Lung (tissue), 16 donors: ENCODE measurements around the gene RPGR. TPM values are rescaled to one million over a fixed set of nuclear protein-coding genes. Genes with fewer than 3 reads are reported as not detected.

ENCODE experiments used
- ATAC-seq: fragments of 200-7000 bp; cut with Tn5 transposase; one replicate; pipeline ENCODE4 v1.9.1; 2020; ENCODE audit warnings: moderate number of reproducible peaks; ENCODE audit not compliant: insufficient read depth, low FRiP score
- DNase-seq, 3 donors: peaks; one replicate each; pipeline ENCODE4 v3.0.0-alpha.2; 2013 to 2017
- H3K27ac ChIP-seq, 2 donors: one replicate each; pipeline ENCODE4 v1.5.1; 2013; ENCODE audit warnings: mild to moderate bottlenecking in 2 of 2, moderate library complexity in 2 of 2, control low read depth in 1 of 2, inconsistent platforms in 1 of 2, low read depth in 1 of 2, low read length in 1 of 2
- H3K27me3 ChIP-seq, 3 donors: one replicate each; pipeline ENCODE4 v1.5.1; 2013; ENCODE audit warnings: low read length in 2 of 3; ENCODE audit not compliant: control insufficient read depth in 3 of 3, insufficient read depth in 3 of 3
- H3K36me3 ChIP-seq, 4 donors: one replicate each; pipeline ENCODE4 v1.5.1; 2013; ENCODE audit warnings: low read length in 4 of 4, mild to moderate bottlenecking in 1 of 4, moderate library complexity in 1 of 4; ENCODE audit not compliant: control insufficient read depth in 4 of 4, insufficient read depth in 4 of 4
- H3K4me1 ChIP-seq, 5 donors: one replicate each; pipeline ENCODE4 v1.5.1; 2013; ENCODE audit warnings: low read length in 5 of 5, mild to moderate bottlenecking in 2 of 5, moderate library complexity in 1 of 5; ENCODE audit not compliant: control insufficient read depth in 5 of 5, insufficient read depth in 5 of 5
- H3K4me3 ChIP-seq: one replicate; pipeline ENCODE4 v1.5.1; 2013; ENCODE audit warnings: mild to moderate bottlenecking, control low read depth, moderate library complexity
- H3K9ac ChIP-seq, 2 donors: one replicate each; pipeline ENCODE4 v1.5.1; 2013; ENCODE audit warnings: low read length in 2 of 2, control low read depth in 1 of 2; ENCODE audit not compliant: insufficient read depth in 1 of 2
- H3K9me3 ChIP-seq, 4 donors: one replicate each; pipeline ENCODE4 v1.5.1; 2013; ENCODE audit warnings: low read length in 3 of 4, mild to moderate bottlenecking in 1 of 4, moderate library complexity in 1 of 4; ENCODE audit not compliant: control insufficient read depth in 4 of 4, insufficient read depth in 3 of 4
- CTCF ChIP-seq: IDR thresholded peaks from 2 replicates; pipeline ENCODE4 v1.5.1; 2012; ENCODE audit warnings: mild to moderate bottlenecking; ENCODE audit errors: control extremely low read depth, extremely low read depth
- WGBS, 2 donors: extraction: QIAGEN DNeasy Blood & Tissue Kit; methylation state at CpG; one replicate each; pipeline ENCODE4 v1.1.7; 2013; 5-methylcytosine and 5-hydroxymethylcytosine counted together
- long read RNA-seq, 5 donors: transcript quantifications; one replicate each; lab custom pipeline, GENCODE V29; 2026
- polyA plus RNA-seq, 2 donors: library from polyadenylated mRNA; stranded (reverse); fragments of 200-250 nt; gene quantifications; one replicate each; pipeline ENCODE4 v1.2.1, GENCODE V29; 2013
- total RNA-seq, 2 donors: library from RNA; depleted of rRNA in 1 of 2; stranded (reverse); fragments of >200 nt in 1 of 2; gene quantifications; one replicate each; pipeline ENCODE4 v1.2.1, GENCODE V29; 2014 to 2021
- donor health status: control.
- donor health status: control.
- donor health status: Bipolar disorder and iron deficiency.
- donor health status: healthy.
- donor health status: DM: yes; HTN: yes; CAD: no.

Gene RPGR
- total RNA-seq (10 to 100 TPM; 28.0 to 60.2 TPM), polyA plus RNA-seq (10 to 100 TPM; 17.6 to 27.1 TPM)
- long read RNA-seq, donor 1, partial matches to known transcripts, result 0 of 3 reads
- long read RNA-seq, donor 1, other reads (novel, unspliced or antisense), result 0 of 3 reads
- long read RNA-seq, donor 2, result 0 reads
- long read RNA-seq, donor 3, partial matches to known transcripts, result 0 of 3 reads
- long read RNA-seq, donor 3, other reads (novel, unspliced or antisense), result 0 of 3 reads
- long read RNA-seq, donor 4, result 0 reads
- long read RNA-seq, donor 5, transcript RPGR-207 (2 exons, 1,047 nt), result major isoform, 6 of 6 reads
- long read RNA-seq, donor 5, partial matches to known transcripts, result 0 of 6 reads
- long read RNA-seq, donor 5, other reads (novel, unspliced or antisense), result 0 of 6 reads

GRCh38 chrX:38327007-38327774, at the start of gene RPGR:
TSS of gene RPGR (minus strand) at chrX:38327509. CDS start at chrX:38327367, 142 bp downstream.
- peaks cover 0 to 4% (median 0%) of the 10 kb centered on the region in 4 donors for H3K9me3 ChIP-seq
- H3K27me3 ChIP-seq, result peaks cover 4 to 8% (median 5%) of the 10 kb centered on the region in 3 donors
- peak within 1 kb of the TSS; percentile 43 for H3K4me3 ChIP-seq
- ATAC-seq, result peak; percentile 95
- peaks cover 0 to 4% (median 0%) of the 10 kb centered on the region in 5 donors for H3K4me1 ChIP-seq
- H3K27ac ChIP-seq, result peak within 1 kb of the TSS; percentile 90 to 94
- peak within 1 kb of the TSS; percentile 54 to 56 for H3K9ac ChIP-seq
- TF ChIP-seq CTCF, result peak; percentile 56
- WGBS, 2 donors, result 0 to 32% methylated on average over 58 to 67 of the region's 67 CpGs
- DNase-seq, result peak; percentile 96
- H3K36me3 ChIP-seq, result no peaks in the 10 kb centered on the region

GRCh38 chrX:38376747-38377146, 49.4 kb upstream of the RPGR start:
- H3K4me3 ChIP-seq, result no peak overlapping the region
- peaks cover 0 to 3% (median 0%) of the 10 kb centered on the region in 4 donors for H3K9me3 ChIP-seq
- ATAC-seq, result no peak
- WGBS, 2 donors, result 54 to 95% methylated on average over 1 of the region's 1 CpG
- no peak overlapping the region for H3K27ac ChIP-seq
- no peaks in the 10 kb centered on the region for H3K4me1 ChIP-seq
- H3K27me3 ChIP-seq, result peaks cover 0 to 17% (median 8%) of the 10 kb centered on the region in 3 donors
- DNase-seq, result no peak
- no peaks in the 10 kb centered on the region for H3K36me3 ChIP-seq
- TF ChIP-seq CTCF, result no peak
- no peak overlapping the region for H3K9ac ChIP-seq

GRCh38 chrX:38375891-38376290, 48.6 kb upstream of the RPGR start:
- H3K9ac ChIP-seq, result no peak overlapping the region
- ATAC-seq (no peak), DNase-seq (peak in 1 of 3 donors; percentile 13)
- TF ChIP-seq CTCF, result no peak
- no peak overlapping the region for H3K27ac ChIP-seq
- no peaks in the 10 kb centered on the region for H3K4me1 ChIP-seq
- H3K36me3 ChIP-seq, result no peaks in the 10 kb centered on the region
- 11 to 29% methylated on average over 1 of the region's 1 CpG for WGBS, 2 donors
- H3K27me3 ChIP-seq, result peaks cover 0 to 17% (median 14%) of the 10 kb centered on the region in 3 donors
- H3K4me3 ChIP-seq, result no peak overlapping the region
- peaks cover 0 to 3% (median 0%) of the 10 kb centered on the region in 4 donors for H3K9me3 ChIP-seq
